Measurements from ENCODE around the gene HLA-DPA1.

HLA-DPA1 gene

DNA sequence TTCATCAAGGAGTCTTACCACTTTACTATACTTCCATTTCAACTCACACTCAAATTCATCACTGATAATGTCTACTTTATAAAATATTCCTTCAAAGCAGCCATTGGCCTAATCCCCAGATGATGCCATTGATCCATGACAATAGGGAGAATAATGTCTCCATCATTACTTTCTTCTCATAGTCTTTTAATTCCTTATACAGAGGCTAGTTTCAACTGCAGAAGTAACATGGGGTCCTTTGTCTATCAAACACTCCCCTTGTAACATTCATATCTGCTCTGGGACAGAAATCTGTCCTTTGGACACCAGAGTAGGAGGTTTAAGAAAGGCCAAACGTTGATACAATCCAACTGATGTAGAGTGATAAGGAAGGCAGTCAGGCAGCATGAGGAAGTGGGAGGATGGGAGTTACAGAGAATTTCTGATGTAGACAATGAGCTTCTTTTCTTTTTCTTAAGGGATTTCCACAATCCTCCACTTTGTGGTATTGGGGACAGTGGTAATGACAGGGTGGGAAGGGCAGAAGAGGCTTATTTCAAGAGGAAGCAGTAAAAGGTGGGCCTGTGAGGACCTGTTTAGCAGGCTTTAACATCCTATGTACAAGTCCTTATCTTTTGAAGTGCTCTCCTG, 45.1 kb downstream of the HLA-DPA1 start:
- H3K4me1 ChIP-seq (ENCODE audit: insufficient read depth, low read length), result no peaks in the 10 kb centered on the region

DNA sequence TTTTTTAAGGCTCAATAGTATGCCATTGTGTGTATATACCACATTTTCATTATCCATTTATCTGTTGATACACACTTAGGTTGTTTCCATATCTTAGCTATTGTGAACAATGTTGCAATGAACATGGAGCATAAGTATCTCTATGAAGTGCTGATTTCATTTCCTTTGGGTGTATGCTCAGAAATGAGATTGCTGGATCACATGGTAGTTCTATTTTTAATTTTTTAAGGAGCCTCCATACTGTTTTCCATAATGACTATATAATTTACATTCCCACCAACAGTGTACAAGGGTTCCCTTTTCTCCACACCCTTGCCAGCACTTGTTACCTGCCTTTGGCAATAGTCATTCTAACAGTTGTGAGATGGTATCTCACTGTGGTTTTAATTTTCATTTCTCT, 48.9 kb downstream of the HLA-DPA1 start:
- H3K4me1 ChIP-seq (ENCODE audit: insufficient read depth, low read length), result no peaks in the 10 kb centered on the region
- H2AFZ ChIP-seq (ENCODE audit: low read depth, low read length), result no peak overlapping the region
- no peaks in the 10 kb centered on the region; the same call in 1 of the 2 replicates for H4K20me1 ChIP-seq (ENCODE audit: insufficient read depth, low read length)
- ATAC-seq (ENCODE audit: insufficient read depth, low read depth), result no peak
- no peaks in the 10 kb centered on the region for H3K9me3 ChIP-seq (ENCODE audit: insufficient read depth, low read length, severe bottlenecking)
- no peak overlapping the region for H3K4me3 ChIP-seq (ENCODE audit: low read depth in 1 of 2, low read length in 2 of 2)
- H3K36me3 ChIP-seq (ENCODE audit: insufficient read depth, low read length), result no peaks in the 10 kb centered on the region
- H3K27ac ChIP-seq (ENCODE audit: low read length), result no peak overlapping the region
- H3K9ac ChIP-seq (ENCODE audit: low read depth, low read length), result no peak overlapping the region
- DNase-seq, result no peak
- peaks cover 32% of the 10 kb centered on the region for H3K27me3 ChIP-seq (ENCODE audit: insufficient read depth, low read length, poor library complexity)
- H3K79me2 ChIP-seq (ENCODE audit: insufficient read depth, low read length), result no peaks in the 10 kb centered on the region
- no peak overlapping the region for H3K4me2 ChIP-seq (ENCODE audit: insufficient read depth, low read length)
- TF ChIP-seq EZH2 (IDR thresholded peaks at IDR 0.05; ENCODE audit: borderline replicate concordance, low read depth, low read length, severe bottlenecking), result no peak
- TF ChIP-seq, protein P1, sequence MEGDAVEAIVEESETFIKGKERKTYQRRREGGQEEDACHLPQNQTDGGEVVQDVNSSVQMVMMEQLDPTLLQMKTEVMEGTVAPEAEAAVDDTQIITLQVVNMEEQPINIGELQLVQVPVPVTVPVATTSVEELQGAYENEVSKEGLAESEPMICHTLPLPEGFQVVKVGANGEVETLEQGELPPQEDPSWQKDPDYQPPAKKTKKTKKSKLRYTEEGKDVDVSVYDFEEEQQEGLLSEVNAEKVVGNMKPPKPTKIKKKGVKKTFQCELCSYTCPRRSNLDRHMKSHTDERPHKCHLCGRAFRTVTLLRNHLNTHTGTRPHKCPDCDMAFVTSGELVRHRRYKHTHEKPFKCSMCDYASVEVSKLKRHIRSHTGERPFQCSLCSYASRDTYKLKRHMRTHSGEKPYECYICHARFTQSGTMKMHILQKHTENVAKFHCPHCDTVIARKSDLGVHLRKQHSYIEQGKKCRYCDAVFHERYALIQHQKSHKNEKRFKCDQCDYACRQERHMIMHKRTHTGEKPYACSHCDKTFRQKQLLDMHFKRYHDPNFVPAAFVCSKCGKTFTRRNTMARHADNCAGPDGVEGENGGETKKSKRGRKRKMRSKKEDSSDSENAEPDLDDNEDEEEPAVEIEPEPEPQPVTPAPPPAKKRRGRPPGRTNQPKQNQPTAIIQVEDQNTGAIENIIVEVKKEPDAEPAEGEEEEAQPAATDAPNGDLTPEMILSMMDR (IDR thresholded peaks at IDR 0.05; ENCODE audit: borderline replicate concordance, extremely low read depth, low read length, poor library complexity, severe bottlenecking), result no peak

More for the DNA sequence above, 45.1 kb downstream of the HLA-DPA1 start:
- no peaks in the 10 kb centered on the region for H3K9me3 ChIP-seq (ENCODE audit: insufficient read depth, low read length, severe bottlenecking)
- no peak for ATAC-seq (ENCODE audit: insufficient read depth, low read depth)
- H4K20me1 ChIP-seq (ENCODE audit: insufficient read depth, low read length), result no peaks in the 10 kb centered on the region
- DNase-seq, result no peak
- no peak overlapping the region for H3K4me3 ChIP-seq (ENCODE audit: low read depth in 1 of 2, low read length in 2 of 2)
- TF ChIP-seq EZH2 (IDR thresholded peaks at IDR 0.05; ENCODE audit: borderline replicate concordance, low read depth, low read length, severe bottlenecking), result no peak
- TF ChIP-seq, protein P1 (IDR thresholded peaks at IDR 0.05; ENCODE audit: borderline replicate concordance, extremely low read depth, low read length, poor library complexity, severe bottlenecking), result no peak
- H3K36me3 ChIP-seq (ENCODE audit: insufficient read depth, low read length), result no peaks in the 10 kb centered on the region
- no peak overlapping the region for H2AFZ ChIP-seq (ENCODE audit: low read depth, low read length)
- H3K79me2 ChIP-seq (ENCODE audit: insufficient read depth, low read length), result no peaks in the 10 kb centered on the region
- H3K27ac ChIP-seq (ENCODE audit: low read length), result no peak overlapping the region
- H3K9ac ChIP-seq (ENCODE audit: low read depth, low read length), result no peak overlapping the region
- no peak overlapping the region for H3K4me2 ChIP-seq (ENCODE audit: insufficient read depth, low read length)
- peaks cover 30% of the 10 kb centered on the region for H3K27me3 ChIP-seq (ENCODE audit: insufficient read depth, low read length, poor library complexity)

DNA sequence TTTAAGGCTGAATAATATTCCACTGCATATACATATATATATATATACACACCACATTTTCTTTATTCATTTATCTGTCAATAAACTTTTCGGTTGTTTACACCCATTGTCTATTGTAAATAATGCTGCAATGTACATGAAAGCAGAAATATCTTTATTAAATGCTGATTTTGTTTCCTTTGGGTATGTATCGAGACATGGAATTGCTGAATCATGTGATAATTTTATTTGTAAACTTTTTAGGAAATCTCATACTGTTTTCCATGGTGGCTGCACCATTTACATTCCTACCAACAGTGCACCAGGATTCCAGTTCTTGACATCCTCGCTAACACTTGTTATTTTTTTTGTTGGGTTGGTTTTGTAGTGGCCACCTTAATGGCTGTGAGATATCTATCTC, 49.9 kb downstream of the HLA-DPA1 start:
- Histone ChIP-seq H2AFZ (ENCODE audit: low read depth, low read length) (no peak overlapping the region), H3K4me1 (ENCODE audit: insufficient read depth, low read length) (peaks cover 6% of the 10 kb centered on the region; the same call in 1 of the 2 replicates), H4K20me1 (ENCODE audit: insufficient read depth, low read length) (no peaks in the 10 kb centered on the region; the same call in 1 of the 2 replicates), H3K79me2 (ENCODE audit: insufficient read depth, low read length) (no peaks in the 10 kb centered on the region), H3K9ac (ENCODE audit: low read depth, low read length) (no peak overlapping the region), H3K9me3 (ENCODE audit: insufficient read depth, low read length, severe bottlenecking) (no peaks in the 10 kb centered on the region), H3K36me3 (ENCODE audit: insufficient read depth, low read length) (no peaks in the 10 kb centered on the region), H3K4me3 (ENCODE audit: low read depth in 1 of 2, low read length in 2 of 2) (no peak overlapping the region), H3K27ac (ENCODE audit: low read length) (no peak overlapping the region), H3K27me3 (ENCODE audit: insufficient read depth, low read length, poor library complexity) (peaks cover 36% of the 10 kb centered on the region), H3K4me2 (ENCODE audit: insufficient read depth, low read length) (no peak overlapping the region)
- ATAC-seq (ENCODE audit: insufficient read depth, low read depth) (no peak), DNase-seq (no peak)
- no peak for TF ChIP-seq EZH2 (IDR thresholded peaks at IDR 0.05; ENCODE audit: borderline replicate concordance, low read depth, low read length, severe bottlenecking)
- TF ChIP-seq, protein P1 (IDR thresholded peaks at IDR 0.05; ENCODE audit: borderline replicate concordance, extremely low read depth, low read length, poor library complexity, severe bottlenecking), result no peak

All from DND-41 (cell line).